Bronchial epithelial cell (primary cell): Measurements from ENCODE around the gene CREB1. TPM values are rescaled to one million over a fixed set of nuclear protein-coding genes. Genes with fewer than 3 reads are reported as not detected.

Experiments
- DNase-seq: peaks from one replicate; pipeline ENCODE4 v3.0.0-alpha.2; 2010; ENCODE audit warnings: low read depth
- FAIRE-seq: peaks from 2 replicates; lab custom pipeline; 2011; peaks lifted over from hg19 to GRCh38; lab: Jason Lieb, UNC
- H3K27me3 ChIP-seq: 2 replicates; pipeline ENCODE4 v1.5.1; 2011; ENCODE audit warnings: low read length; ENCODE audit not compliant: control insufficient read depth, insufficient read depth
- H3K36me3 ChIP-seq: 2 replicates; pipeline ENCODE4 v1.5.1; 2011; ENCODE audit warnings: low read length; ENCODE audit not compliant: control insufficient read depth, insufficient read depth
- H3K4me3 ChIP-seq: 2 replicates; pipeline ENCODE4 v1.5.1; 2011; ENCODE audit warnings: mild to moderate bottlenecking, low read depth, low read length, control low read depth
- CTCF ChIP-seq: IDR thresholded peaks from 2 replicates; pipeline ENCODE4 v1.5.1; 2011; ENCODE audit warnings: mild to moderate bottlenecking, moderate library complexity, low read length, control low read depth, inconsistent platforms; ENCODE audit not compliant: insufficient read depth, severe bottlenecking
- total RNA-seq: library from RNA; depleted of rRNA; stranded (reverse); fragments of >200 nt; gene quantifications from 2 replicates; pipeline ENCODE4 v1.2.1, GENCODE V29; 2014

The CREB1 gene
- total RNA-seq, 1 donor from 2014 or later = 36.9 TPM

GRCh38 chr2:207603486-207603885, 73.7 kb downstream of the CREB1 start:
- H3K4me3 ChIP-seq = no peak overlapping the region
- no peak for DNase-seq
- TF ChIP-seq CTCF = no peak
- no peaks in the 10 kb centered on the region for H3K36me3 ChIP-seq
- H3K27me3 ChIP-seq = no peaks in the 10 kb centered on the region
- FAIRE-seq = no peak

- Histone ChIP-seq H3K36me3 (no peaks in the 10 kb centered on the region), H3K4me3 (no peak overlapping the region), H3K27me3 (no peaks in the 10 kb centered on the region)
- FAIRE-seq = no peak
- DNase-seq = no peak
- TF ChIP-seq CTCF = no peak
These were observed 76.6 kb downstream of the CREB1 start for GRCh38 chr2:207606399-207606798.

GRCh38 chr2:207606829-207607228, 77.1 kb downstream of the CREB1 start:
- no peak for FAIRE-seq
- peak; percentile 12 for DNase-seq
- Histone ChIP-seq H3K4me3 (no peak overlapping the region), H3K36me3 (no peaks in the 10 kb centered on the region), H3K27me3 (no peaks in the 10 kb centered on the region)
- no peak for TF ChIP-seq CTCF

- TF ChIP-seq CTCF = no peak
- no peaks in the 10 kb centered on the region for H3K36me3 ChIP-seq
These were observed 83.0 kb downstream of the CREB1 start for GRCh38 chr2:207612714-207613113.

GRCh38 chr2:207614824-207615223, 85.1 kb downstream of the CREB1 start:
- no peaks in the 10 kb centered on the region for H3K36me3 ChIP-seq
- TF ChIP-seq CTCF = no peak
- no peak for FAIRE-seq

More at GRCh38 chr2:207612714-207613113, 83.0 kb downstream of the CREB1 start:
- no peak overlapping the region for H3K4me3 ChIP-seq
- DNase-seq (no peak), FAIRE-seq (no peak)
- no peaks in the 10 kb centered on the region for H3K27me3 ChIP-seq

GRCh38 chr2:207616185-207616584, 86.4 kb downstream of the CREB1 start:
- no peak for FAIRE-seq
- no peak for TF ChIP-seq CTCF
- Histone ChIP-seq H3K36me3 (peaks cover 1% of the 10 kb centered on the region), H3K4me3 (no peak overlapping the region), H3K27me3 (no peaks in the 10 kb centered on the region)
- peak; percentile 71 for DNase-seq

More at GRCh38 chr2:207614824-207615223, 85.1 kb downstream of the CREB1 start:
- DNase-seq = no peak
- Histone ChIP-seq H3K27me3 (no peaks in the 10 kb centered on the region), H3K4me3 (no peak overlapping the region)
